A673 (cell line): ENCODE measurements around the gene SEMA4D.

ENCODE experiments used
- CTCF ChIP-seq: fragments of 300-800, 200-600 bp; sonication (generic); conservative IDR thresholded peaks from 2 replicates; pipeline ENCODE4 v1.5.1; 2017; ENCODE audit warnings: low read depth, mild to moderate bottlenecking, antibody characterized with exemption, low read length, moderate library complexity, mixed read lengths
- EZH2 ChIP-seq: fragments of 200-600 bp; sonication (generic); IDR thresholded peaks from 2 replicates; pipeline ENCODE4 v1.6.1; 2017; ENCODE audit warnings: borderline replicate concordance, low read depth, mild to moderate bottlenecking, mixed read lengths, antibody characterized with exemption, low read length; ENCODE audit not compliant: poor library complexity, severe bottlenecking

GRCh38 chr9:89515416-89515815 is 17.5 kb upstream of the SEMA4D start:
- TF ChIP-seq CTCF = no peak
- no peak for TF ChIP-seq EZH2
